GM23248 (cell line): ENCODE measurements around the gene PEX10.

ENCODE experiments used
- EZH2 ChIP-seq: fragments of 200-600 bp; sonication (generic); IDR thresholded peaks from 2 replicates; pipeline ENCODE4 v1.6.1; 2018; ENCODE audit warnings: antibody characterized with exemption, mild to moderate bottlenecking; ENCODE audit not compliant: insufficient read depth, poor library complexity, severe bottlenecking
- EZH2phosphoT487 ChIP-seq: fragments of 200-600 bp; sonication (generic); IDR thresholded peaks from 2 replicates; pipeline ENCODE4 v1.6.1; 2018; ENCODE audit warnings: antibody characterized with exemption, moderate library complexity, mild to moderate bottlenecking, low read depth; ENCODE audit not compliant: insufficient read depth

DNA sequence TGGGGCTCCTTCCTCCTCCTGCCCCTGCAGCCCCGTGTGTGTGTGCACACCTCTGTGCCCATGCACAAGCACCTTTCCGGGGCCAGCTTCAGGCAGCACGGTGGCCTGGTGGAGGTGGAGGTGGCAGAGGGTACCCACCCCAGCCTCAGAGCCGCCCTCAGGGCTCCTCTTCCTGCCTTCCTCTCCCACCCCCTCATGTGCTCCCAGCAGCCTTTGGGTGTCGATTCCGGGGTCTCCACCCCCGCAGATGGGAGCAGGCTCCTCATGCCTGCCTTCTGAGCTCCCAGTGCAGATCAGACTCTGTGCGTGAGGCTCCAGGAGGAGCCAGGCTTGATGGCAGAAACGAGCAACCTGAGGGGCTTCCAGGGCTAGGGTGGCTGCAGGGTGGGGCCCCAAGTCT lies 34.5 kb upstream of the PEX10 start:
- TF ChIP-seq EZH2phosphoT487: no peak
- no peak for TF ChIP-seq EZH2
